Mammary epithelial cell (primary cell): ENCODE measurements around the gene MASP2.

ENCODE experiments used
- CTCF ChIP-seq, 2 donors: IDR thresholded peaks in 1 of 2; conservative IDR thresholded peaks in 1 of 2; 2 replicates each; pipeline ENCODE4 v1.5.1; 2011 to 2012; ENCODE audit warnings: inconsistent platforms in 2 of 2, low read length in 2 of 2, mild to moderate bottlenecking in 2 of 2, control low read depth in 1 of 2, low read depth in 1 of 2; ENCODE audit not compliant: insufficient read depth in 1 of 2; ENCODE audit errors: extremely low read depth in 1 of 2
- EZH2 ChIP-seq: IDR thresholded peaks from 2 replicates; pipeline ENCODE4 v1.6.1; 2012; ENCODE audit warnings: low read length, inconsistent platforms, borderline replicate concordance

- TF ChIP-seq CTCF (conservative IDR thresholded peaks at IDR 0.05 in 1 of 2, IDR thresholded peaks at IDR 0.05 in 1 of 2; ENCODE audit: extremely low read depth in 1 of 2, insufficient read depth in 1 of 2, low read depth in 1 of 2, low read length in 2 of 2) (no peak), EZH2 (no peak)
Observed at GRCh38 chr1:11065796-11066195, 18.8 kb upstream of the MASP2 start.
